IMR-90 (cell line): ENCODE data around the gene FBXO34. TPM values are rescaled to one million over a fixed set of nuclear protein-coding genes. Genes with fewer than 3 reads are reported as not detected.

Experiments used
- microRNA-seq, 2 experiments: library from miRNA; stranded (forward) in 1 of 2; unstranded in 1 of 2; fragments of 10-50 nt in 1 of 2; fragments of <30 nt in 1 of 2; gene quantifications in 1 of 2; microRNA quantifications in 1 of 2; one replicate each; pipeline versions ENCODE3 to v1.1.0; 2013 to 2020; ENCODE audit not compliant: insufficient read depth in 1 of 2, insufficient read length in 1 of 2, unreplicated experiment in 1 of 2
- polyA plus RNA-seq, 3 experiments: library from polyadenylated mRNA; depleted of rRNA; stranded (reverse); fragments of >200 nt; gene quantifications; 2 replicates each; pipeline ENCODE4 v1.2.3, GENCODE V29; 2012; ENCODE audit warnings: low replicate concordance in 1 of 3
- small RNA-seq, 5 experiments: library from RNA; depleted of rRNA; stranded (forward); fragments of <200 nt; gene quantifications; one replicate each; pipeline ENCODE3, GENCODE V24; 2012
- total RNA-seq: library from RNA; depleted of rRNA; stranded (reverse); fragments of >200 nt; gene quantifications from 2 replicates; pipeline ENCODE4 v1.2.3, GENCODE V29; 2012; rRNA removed

FBXO34 gene
- total and polyA plus RNA-seq, 2 of the 4 experiments (the other 2 are of a cell fraction) = 15.4 to 35.1 TPM

Small RNA genes lying within 50 kb of the gene (microRNA-seq; reads per million reads assigned to microRNA genes)
- gene AL356801.1 (ENCODE audit: insufficient read depth, insufficient read length) = not detected

Small RNA genes lying within 50 kb of the gene (small RNA-seq; reads per million reads assigned to genes)
- gene AL356801.1 = 0 reads per million in 5 experiments

Other genes with a start within 250 kb of the FBXO34 start
- gene WDHD1, start 244.3 kb upstream of the FBXO34 start, total RNA-seq = 13.1 and 17.5 TPM in 2 replicates
- 3.7 and 4.4 TPM in 2 replicates for gene WDHD1, start 244.3 kb upstream of the FBXO34 start, polyA plus RNA-seq (2012; rRNA removed)
- gene SOCS4, start 244.2 kb upstream of the FBXO34 start, total RNA-seq = 12.7 and 21.7 TPM in 2 replicates
- 3.3 and 4.6 TPM in 2 replicates for gene SOCS4, start 244.2 kb upstream of the FBXO34 start, polyA plus RNA-seq (2012; rRNA removed)
- 37.2 and 44.8 TPM in 2 replicates for gene MAPK1IP1L, start 219.8 kb upstream of the FBXO34 start, total RNA-seq
- 168 and 201 TPM in 2 replicates for gene MAPK1IP1L, start 219.8 kb upstream of the FBXO34 start, polyA plus RNA-seq (2012; rRNA removed)
- 84.4 and 145 TPM in 2 replicates for gene LGALS3, start 142.2 kb upstream of the FBXO34 start, total RNA-seq
- 171 and 200 TPM in 2 replicates for gene LGALS3, start 142.2 kb upstream of the FBXO34 start, polyA plus RNA-seq (2012; rRNA removed)
- gene DLGAP5, start 79.8 kb upstream of the FBXO34 start, total RNA-seq = 19.0 and 40.3 TPM in 2 replicates
- gene DLGAP5, start 79.8 kb upstream of the FBXO34 start, polyA plus RNA-seq (2012; rRNA removed) = 11.3 and 14.9 TPM in 2 replicates
- gene ATG14, start 140.4 kb downstream of the FBXO34 start, total RNA-seq = 12.4 and 13.3 TPM in 2 replicates
- gene ATG14, start 140.4 kb downstream of the FBXO34 start, polyA plus RNA-seq (2012; rRNA removed) = 3.6 and 5.0 TPM in 2 replicates
- gene TBPL2, start 169.2 kb downstream of the FBXO34 start, total RNA-seq = not detected in 2 replicates
- gene TBPL2, start 169.2 kb downstream of the FBXO34 start, polyA plus RNA-seq (2012; rRNA removed) = not detected in 2 replicates